Endometrial microvascular endothelial cells (primary cell): Measurements from ENCODE around the gene PHF12. TPM values are rescaled to one million over a fixed set of nuclear protein-coding genes. Genes with fewer than 3 reads are reported as not detected.
"Not testable (repeated sequence)": the region's sequence is repeated elsewhere in the genome, so short reads cannot be mapped to it uniquely, and the experiment has no call there.

Experiments
- in situ Hi-C: cut with HindIII; loops from 2 replicates; pipeline ENCODE4 v1.10.0; 2017; ENCODE audit warnings: low sequenced_read_pairs, low pct_unique_long_range_greater_than_20kb; ENCODE audit errors: inconsistent ontology term
- total RNA-seq: library from RNA; depleted of rRNA; stranded (reverse); fragments of >200 nt; gene quantifications from one replicate; pipeline ENCODE4 v1.2.3, GENCODE V29; 2015; ENCODE audit errors: inconsistent ontology term

The PHF12 gene
- total RNA-seq, 1 donor from 2014 or later = 14.4 TPM

DNA sequence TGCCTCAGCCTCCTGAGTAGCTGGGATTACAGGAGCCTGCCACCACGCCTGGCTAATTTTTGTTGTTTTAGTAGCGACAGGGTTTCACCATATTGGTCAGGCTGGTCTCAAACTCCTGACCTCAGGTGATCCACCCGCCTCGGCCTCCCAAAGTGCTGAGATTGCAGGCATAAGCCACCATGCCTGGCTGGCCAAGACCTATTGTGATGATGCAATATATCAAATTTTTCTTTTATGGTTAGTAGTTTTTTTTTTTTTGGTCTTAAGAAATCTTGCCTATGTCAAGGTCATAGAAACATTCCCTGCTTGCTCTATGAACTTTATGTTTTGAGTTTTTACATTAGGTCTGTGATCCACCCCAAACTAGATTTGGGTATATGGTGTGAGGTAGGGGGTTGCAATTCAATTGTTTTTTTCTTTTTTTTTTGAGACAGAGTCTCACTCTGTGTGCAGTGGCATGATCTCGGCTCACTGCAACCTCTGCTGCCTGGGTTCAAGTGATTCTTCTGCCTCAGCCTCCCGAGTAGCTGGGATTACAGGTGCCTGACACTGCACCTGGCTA lies 74.1 kb downstream of the PHF12 start:
- in situ Hi-C loops = not testable (repeated sequence)

DNA sequence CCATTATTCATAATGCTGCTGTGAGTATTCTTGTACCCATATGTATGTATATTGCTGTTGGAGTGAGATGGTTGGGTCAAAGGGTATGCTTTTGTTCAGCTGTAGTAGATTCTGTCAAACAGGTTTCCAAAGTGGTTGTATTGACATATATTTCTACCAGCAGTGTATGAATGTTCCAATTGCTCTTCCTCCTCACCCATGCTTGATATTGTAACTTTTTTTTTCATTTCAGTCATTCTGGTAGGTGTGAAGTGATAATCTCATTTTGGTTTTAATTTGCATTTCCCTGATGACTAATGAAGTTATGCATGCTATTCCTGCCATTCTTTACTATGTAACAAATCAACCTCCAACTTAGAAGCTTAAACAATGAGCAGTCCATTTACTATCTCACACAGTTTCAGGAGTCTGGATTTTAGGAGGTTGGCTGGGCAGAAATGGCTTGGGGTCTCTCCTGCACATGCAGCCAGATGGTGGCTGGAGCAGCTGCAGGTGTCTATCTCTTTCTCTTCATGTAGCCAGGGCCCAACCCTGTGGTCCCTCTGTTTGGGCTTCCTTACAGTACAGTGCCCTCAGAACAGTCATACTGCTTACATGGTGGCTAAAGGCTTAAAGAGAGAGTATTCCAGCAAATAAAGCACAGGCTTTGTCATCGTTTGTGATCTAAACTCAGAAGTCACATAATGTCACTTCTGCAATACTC lies 75.3 kb downstream of the PHF12 start:
- in situ Hi-C loops = no loop called here

DNA sequence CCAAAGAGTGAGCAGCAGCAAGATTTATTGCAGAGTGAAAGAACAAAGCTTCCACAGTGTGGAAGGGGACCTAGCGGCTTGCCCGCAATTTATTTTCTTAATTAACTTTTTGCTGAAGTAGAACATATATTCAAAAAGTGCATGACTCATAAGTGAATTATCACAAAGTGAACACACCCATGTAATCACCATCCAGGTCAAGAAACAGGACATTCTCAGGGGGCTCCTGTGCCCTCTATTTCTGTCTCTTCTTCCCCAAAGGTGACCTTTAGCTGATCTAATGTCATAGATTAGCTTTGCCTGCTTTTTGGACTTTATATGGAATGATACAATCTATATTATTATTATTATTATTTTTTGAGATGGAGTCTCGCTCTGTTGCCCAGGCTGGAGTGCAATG lies 76.6 kb downstream of the PHF12 start:
- in situ Hi-C loops = no loop called here

DNA sequence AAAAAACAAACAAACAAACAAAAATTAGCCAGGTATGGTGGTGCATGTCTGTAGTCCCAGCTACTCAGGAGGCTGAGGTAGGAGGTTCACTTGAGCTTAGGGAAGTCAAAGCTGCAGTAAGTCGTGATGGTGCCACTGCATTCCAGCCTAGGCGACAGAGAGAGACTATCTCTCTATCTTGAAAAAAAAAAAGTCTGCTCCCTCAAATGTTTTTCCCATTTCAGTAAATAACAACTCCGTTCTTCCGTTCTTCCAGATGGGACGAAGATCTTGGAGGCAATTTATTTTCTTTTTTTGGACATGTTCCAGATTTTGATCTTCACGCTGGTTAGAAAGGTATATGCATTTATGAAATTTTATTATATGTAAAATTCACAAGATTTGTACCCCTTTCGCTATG lies 77.5 kb downstream of the PHF12 start:
- in situ Hi-C loops = no loop called here

DNA sequence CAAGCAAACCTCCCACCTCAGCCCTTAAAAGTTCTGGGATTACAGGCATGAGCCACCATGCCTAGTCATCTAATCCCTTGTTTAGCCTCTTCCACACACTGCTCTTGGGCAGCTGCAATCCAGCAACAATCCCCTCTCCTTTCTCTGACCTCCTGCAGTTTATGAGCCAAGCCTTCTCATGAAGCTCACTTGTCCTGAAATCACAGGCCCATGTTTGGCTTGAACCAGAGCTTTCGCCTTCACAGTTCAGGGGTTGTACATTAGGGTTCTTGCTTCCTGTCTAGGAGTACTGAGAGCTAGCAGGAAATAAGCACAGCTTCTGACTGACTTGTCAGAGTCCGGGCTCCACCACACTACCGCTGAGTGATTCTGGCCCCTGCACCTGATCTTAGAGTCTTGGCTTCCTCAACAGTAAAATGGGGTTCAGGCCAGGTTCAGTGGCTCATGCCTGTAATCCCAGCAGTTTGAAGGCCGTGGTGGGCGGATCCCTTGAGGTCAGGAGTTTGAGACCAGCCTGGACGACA lies 80.2 kb downstream of the PHF12 start:
- in situ Hi-C loops = no loop called here

DNA sequence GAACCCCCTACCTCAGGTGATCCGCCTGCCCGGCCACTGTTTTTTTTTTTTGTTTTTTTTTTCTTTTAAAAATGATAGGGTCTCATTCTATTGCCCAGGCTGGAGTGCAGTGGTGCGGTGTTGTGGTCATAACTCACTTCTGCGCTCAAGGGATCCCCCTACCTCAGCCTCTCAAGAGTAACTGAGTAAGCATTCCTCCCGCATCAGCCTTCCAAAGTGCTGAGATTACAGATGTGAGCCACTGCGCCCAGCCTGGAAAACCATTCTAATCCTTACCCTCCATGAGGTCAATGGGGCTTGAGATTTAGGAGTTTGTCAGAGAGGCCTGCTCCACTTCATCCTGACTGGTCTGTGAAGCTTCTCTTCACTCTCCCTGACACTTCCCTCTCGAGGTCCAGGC lies 84.0 kb downstream of the PHF12 start:
- in situ Hi-C loops = no loop called here

DNA sequence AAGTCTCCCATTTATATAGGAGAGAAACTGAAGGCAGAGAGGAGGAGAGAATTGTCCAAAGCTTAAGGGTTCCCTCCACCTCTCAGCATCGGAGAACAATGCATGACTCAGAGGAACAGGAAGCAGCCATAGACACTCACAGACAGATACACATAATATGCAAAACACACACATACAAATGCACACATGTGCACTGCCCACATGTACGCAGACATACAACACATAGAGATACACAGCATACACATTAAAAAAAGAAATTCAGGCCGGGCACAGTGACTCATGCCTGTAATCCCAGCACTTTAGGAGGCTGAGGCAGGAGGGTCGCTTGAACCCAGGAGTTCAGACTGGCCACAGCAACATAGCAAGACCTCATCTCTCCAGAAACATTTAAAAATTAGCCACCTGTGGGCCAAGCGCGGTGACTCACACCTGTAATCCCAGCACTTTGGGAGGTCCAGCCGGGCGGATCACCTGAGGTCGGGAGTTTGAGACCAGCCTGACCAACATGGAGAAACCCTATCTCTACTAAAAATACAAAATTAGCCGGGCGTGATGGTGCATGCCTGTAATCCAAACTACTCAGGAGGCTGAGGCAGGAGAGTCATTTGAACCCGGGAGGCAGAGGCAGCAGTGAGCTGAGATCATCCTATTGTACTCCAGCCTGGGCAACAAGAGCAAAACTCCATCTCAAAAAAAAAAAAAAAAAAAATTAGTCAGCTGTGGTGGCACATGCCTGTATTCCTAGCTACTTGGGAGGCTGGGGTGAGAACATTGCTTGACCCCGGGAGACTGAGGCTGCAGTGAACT lies 85.2 kb downstream of the PHF12 start:
- in situ Hi-C loops = no loop called here

DNA sequence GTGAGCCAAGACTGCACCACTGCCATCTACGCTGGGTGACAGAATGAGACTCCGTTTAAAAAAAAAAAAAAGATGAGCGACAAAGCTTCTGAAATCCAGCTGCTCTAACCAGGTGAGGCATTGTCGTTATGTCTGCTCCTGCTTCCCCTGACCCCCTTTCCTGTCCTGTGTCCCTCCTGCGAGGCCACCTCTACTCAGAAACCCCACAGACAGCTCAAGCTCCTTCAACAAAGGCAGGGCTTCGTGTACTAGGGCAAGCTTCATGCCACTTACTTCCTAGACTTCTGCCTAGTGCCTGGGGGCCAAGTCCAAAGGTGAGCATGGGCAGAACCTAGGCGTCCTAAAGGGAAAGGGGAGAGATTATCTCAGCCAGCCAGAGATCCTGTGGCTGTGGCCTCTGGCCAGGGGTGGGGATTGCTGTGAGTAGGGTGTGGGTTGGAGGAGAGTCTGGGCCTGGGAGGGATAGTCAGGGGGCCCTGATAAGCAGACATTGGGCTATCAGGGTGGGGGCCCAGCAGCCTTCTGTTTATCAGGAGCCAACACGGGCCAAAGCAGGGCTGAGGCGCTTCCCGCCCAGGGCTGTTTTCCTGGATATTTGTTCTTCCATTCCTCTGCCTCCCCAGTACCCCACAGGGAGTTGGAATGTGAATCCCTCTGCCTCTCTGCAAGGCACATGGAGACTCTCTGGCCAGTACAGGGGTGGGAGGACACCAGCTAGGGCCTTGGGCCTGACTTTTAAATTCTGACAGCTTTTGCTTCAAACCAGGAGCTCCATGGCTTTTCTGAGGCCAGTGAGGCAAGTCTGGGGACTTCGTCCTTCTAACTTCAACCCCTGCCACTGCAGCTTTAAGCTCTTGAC lies 86.1 kb downstream of the PHF12 start:
- in situ Hi-C loops = no loop called here

DNA sequence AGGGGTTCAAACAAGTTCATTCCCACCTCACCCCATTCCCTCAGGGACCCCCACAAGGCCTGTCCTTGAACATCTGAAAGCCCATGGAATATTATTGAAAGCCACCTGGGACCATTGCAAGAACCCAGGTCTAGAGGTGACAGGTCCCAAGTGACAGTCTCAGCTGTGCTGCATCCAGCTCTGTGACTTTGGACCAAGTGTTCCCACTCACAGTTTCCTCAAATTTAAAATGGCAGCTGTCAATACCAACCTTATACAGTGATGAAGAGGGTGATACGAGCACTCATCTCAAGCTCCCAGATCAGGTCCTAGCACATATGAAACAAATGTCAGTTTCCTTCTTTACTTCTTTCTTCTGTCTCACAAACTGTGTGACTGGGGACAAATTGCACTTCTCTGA lies 87.4 kb downstream of the PHF12 start:
- in situ Hi-C loops = no loop called here

DNA sequence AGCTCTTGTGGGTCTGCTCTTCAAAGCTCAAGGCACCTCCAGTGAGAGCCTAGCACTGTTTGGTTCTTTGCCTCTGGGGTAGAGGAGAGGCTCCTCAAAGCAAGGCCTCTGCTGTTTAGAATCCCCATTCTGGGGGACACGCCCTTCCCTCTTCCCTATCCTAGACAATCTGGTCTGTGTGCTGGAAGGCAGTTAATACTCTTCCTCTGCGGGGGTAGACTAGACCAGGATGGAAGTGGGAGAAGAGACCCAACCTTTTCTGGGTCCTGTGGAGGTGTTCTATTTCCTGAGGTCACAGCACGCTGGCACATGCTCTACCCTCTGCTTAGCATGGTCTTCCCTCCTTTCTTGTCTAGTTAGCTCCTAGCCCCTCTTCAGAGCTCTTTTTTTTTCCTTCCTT lies 88.8 kb downstream of the PHF12 start:
- in situ Hi-C loops = no loop called here

DNA sequence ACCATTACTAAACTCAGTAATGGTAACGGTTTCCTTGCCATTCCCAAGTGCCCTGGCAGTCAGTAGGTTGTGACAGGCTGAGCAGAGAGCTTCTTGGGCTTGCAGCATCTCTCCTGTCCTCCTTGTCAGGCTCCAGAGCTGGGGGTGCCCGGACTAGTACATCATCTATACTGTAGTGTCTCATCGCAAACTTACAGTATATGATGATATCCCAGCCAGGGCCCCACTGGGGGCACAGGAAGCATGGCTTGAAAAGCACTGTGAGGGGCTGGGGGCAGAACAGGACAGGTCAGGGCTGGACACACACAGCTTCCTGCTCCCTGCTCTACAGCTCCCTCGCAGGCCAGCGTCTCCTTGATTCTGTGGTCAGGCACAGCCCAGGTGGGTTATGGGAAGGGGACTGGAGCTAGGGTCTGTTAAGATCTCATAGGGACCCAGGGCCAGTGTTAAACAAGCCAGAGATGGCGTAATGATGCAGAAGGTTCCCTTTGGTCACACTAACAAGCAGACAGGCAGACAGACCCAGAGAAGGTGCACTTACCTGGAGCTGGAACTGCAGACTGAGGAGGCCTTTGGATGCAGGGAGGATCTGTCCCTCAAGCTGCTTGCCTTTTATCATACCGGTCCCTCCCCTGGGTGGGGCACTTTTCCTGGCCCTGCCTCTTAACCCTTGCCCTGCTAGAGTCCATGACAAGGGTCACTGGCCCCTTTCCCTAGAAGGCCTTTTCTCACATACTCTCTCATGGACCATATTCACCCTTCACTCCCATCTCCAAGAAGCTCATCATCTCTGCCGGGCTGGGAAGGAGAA lies 89.7 kb downstream of the PHF12 start:
- in situ Hi-C loops = no loop called here

DNA sequence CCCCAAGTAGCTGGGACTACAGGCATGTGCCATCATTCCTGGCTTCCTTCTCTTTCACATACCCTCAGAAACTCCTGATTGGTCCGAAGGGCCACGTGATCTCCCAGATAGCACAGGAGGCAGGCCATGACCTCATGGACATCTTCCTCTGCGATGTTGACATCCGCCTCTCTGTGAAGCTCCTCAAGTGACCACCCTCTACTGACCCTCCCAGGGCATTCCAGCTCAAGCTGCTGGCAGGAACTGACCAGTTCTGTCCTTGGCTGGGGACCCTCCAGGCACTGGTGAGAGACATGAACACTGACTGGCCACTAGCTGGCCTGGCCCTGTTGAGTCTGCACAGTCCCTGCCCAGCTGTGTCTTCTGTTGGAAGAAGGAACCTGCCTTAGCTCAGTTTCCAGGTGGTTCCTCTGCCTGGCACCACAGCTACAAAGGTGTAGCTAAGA lies 90.9 kb downstream of the PHF12 start:
- in situ Hi-C loops = no loop called here

DNA sequence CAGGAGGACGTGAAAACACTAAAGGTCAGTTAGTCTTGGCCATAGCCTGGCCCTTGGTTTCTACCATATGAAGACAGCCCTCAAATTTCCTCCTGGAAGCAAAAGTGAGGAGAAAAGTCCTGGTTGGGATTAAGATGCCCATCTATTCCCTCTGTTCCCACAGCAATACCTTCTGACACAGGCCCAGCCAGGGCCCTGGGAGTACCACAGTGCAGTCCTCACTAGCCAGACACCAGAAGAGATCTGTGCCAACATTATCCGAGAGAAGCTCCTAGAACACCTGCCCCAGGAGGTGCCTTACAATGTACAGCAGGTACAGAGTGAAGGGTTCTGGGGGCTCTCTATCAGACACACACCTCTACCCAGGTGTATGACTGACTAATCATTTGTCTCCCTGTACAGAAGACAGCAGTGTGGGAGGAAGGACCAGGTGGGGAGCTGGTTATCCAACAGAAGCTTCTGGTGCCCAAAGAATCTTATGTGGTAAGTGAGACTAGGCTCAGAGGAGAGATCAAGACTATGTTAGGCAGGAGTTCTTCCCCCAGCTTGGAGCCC lies 92.4 kb downstream of the PHF12 start:
- in situ Hi-C loops = no loop called here

DNA sequence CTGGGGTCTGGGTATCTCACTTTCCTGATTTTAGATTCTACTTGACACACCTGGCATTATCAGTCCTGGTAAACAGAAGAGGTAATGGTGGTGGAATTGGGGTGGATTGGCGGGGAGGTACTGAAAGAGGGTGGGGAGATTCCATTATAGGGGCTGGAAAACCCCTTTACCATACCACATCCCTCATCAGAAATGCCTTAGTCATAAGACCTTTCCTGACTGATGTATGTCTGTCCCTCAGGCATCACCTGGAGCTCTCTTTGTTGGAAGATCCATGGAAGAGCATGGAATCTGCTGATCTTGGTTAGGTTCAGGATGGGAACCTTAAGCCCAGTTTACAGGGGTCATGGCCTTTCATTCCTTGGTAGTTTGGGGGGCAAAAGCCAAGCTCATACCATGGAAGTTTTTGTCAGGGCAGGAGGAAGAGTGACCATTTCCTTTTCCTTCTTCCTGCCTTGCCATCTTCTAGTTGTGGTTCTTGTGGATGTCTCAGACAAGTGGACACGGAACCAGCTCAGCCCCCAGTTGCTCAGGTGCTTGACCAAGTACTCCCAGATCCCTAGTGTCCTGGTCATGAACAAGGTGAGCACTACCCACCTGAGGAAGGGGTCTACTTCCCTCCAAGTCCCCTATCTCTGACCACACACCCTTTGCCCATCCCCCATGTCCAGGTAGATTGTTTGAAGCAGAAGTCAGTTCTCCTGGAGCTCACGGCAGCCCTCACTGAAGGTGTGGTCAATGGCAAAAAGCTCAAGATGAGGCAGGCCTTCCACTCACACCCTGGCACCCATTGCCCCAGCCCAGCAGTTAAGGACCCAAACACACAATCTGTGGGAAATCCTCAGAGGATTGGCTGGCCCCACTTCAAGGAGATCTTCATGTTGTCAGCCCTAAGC lies 93.2 kb downstream of the PHF12 start:
- in situ Hi-C loops = no loop called here

DNA sequence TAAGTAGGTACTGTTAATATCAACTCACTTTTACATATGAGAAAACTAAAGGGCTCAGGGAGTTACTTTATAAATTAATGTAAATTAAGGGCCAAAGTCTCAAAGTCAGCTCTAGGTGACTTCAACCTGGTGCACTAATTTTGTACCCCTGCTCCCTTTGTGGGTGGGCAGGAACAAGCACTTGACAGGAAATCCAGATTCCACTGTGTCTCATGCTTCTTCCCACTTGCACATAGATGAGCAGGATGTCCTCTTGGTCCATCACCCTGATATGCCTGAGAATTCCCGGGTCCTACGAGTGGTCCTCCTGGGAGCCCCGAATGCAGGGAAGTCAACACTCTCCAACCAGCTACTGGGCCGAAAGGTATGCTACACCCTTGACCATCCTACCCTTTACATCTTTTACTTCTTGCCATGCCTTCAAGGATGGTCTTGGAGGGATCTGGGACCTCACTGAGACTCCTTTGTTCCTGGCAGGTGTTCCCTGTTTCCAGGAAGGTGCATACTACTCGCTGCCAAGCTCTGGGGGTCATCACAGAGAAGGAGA lies 95.2 kb downstream of the PHF12 start:
- in situ Hi-C loops = no loop called here

DNA sequence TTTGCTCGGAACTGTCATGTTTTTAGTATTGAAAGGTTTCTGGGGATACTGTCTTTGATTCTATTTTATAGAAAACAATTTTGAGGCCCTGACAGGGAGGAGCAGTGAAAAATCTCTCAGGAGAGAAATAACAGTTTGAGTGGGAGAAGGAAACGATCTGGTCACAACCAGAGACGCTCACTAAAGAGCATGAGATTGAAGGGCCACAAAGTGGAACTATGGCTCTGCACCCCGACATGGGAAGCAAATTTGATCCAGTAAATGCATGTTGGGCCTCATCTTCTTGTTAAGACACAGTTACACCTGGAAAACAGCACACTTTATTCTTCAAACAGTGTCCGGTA lies 96.0 kb downstream of the PHF12 start:
- in situ Hi-C loops = no loop called here
